ENCODE data around the gene LRRC41. TPM values are rescaled to one million over a fixed set of nuclear protein-coding genes. Genes with fewer than 3 reads are reported as not detected.

The LRRC41 gene
- polyA plus RNA-seq, 1 of the 3 experiments (the other 2 are of a cell fraction), result 59.3 TPM

DNA sequence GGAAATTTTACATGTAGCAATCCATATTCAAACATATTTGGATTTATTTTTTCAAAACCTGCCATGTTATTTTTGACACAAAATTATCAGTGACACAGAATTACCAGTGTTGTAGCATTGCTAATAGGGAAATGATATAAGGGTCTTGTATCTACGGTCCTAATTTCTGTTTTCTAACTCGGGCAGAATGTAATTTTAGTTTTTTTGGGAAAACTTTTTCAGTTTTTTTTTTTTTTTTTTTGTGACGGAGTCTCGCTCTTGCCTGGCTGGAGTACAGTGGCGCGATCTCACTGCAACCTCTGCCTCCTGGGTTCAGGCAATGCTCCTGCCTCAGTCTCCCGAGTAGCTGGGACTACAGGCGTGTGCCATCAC is 2.7 kb upstream of the LRRC41 start:
- Histone ChIP-seq H3K27me3 (ENCODE audit: insufficient read depth) (no peaks in the 10 kb centered on the region), H4K20me1 (ENCODE audit: insufficient read depth) (peaks cover 46% of the 10 kb centered on the region), H3F3A (replicated peaks; ENCODE audit: insufficient read depth) (peaks cover 10% of the 10 kb centered on the region), H2AFZ (ENCODE audit: low read depth) (peak overlapping the region; percentile 33; the same call in 1 of the 2 replicates), H3K36me3 (replicated peaks in 1 of 2; ENCODE audit: control insufficient read depth in 1 of 2, insufficient read depth in 2 of 2, low read length in 1 of 2) (peaks cover 21 to 22% of the 10 kb centered on the region in 2 experiments), H3K4me1 (ENCODE audit: control insufficient read depth in 1 of 2, insufficient read depth in 2 of 2, low read depth in 1 of 2, low read length in 1 of 2) (peaks cover 5 to 10% of the 10 kb centered on the region in 2 experiments; a peak in 2 of 4 replicates), H3K27ac (ENCODE audit: low read depth in 2 of 2, low read length in 1 of 2) (no peak overlapping the region), H3K4me3 (ENCODE audit: low read depth in 2 of 2, low read length in 1 of 2) (peak overlapping the region in 1 of 2 experiments; percentile 43; a peak in 1 of 4 replicates), H3K79me2 (ENCODE audit: insufficient read depth) (peaks cover 90% of the 10 kb centered on the region), H3K9me2 (no peaks in the 10 kb centered on the region), H3K9ac (peak overlapping the region; percentile 23; the same call in 1 of the 2 replicates), H3K4me2 (peak overlapping the region; percentile 95; the same call in 1 of the 2 replicates), H3K9me3 (no peaks in the 10 kb centered on the region)
- CTCF ChIA-PET, result interaction anchor here (0.9 to 3.5 kb wide), 4 partner anchors 34 to 47 kb away, joined by 3 to 13 read pairs (median 4); partner anchors contain the start of gene NSUN4
- no peak for DNase-seq
- TF ChIP-seq ZBTB33 (IDR thresholded peaks at IDR 0.05; ENCODE audit: borderline replicate concordance, low read depth), result no peak
- no peak for TF ChIP-seq RFX5 (IDR thresholded peaks at IDR 0.05; ENCODE audit: low read length)
- TF ChIP-seq, protein P1, sequence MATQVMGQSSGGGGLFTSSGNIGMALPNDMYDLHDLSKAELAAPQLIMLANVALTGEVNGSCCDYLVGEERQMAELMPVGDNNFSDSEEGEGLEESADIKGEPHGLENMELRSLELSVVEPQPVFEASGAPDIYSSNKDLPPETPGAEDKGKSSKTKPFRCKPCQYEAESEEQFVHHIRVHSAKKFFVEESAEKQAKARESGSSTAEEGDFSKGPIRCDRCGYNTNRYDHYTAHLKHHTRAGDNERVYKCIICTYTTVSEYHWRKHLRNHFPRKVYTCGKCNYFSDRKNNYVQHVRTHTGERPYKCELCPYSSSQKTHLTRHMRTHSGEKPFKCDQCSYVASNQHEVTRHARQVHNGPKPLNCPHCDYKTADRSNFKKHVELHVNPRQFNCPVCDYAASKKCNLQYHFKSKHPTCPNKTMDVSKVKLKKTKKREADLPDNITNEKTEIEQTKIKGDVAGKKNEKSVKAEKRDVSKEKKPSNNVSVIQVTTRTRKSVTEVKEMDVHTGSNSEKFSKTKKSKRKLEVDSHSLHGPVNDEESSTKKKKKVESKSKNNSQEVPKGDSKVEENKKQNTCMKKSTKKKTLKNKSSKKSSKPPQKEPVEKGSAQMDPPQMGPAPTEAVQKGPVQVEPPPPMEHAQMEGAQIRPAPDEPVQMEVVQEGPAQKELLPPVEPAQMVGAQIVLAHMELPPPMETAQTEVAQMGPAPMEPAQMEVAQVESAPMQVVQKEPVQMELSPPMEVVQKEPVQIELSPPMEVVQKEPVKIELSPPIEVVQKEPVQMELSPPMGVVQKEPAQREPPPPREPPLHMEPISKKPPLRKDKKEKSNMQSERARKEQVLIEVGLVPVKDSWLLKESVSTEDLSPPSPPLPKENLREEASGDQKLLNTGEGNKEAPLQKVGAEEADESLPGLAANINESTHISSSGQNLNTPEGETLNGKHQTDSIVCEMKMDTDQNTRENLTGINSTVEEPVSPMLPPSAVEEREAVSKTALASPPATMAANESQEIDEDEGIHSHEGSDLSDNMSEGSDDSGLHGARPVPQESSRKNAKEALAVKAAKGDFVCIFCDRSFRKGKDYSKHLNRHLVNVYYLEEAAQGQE (IDR thresholded peaks at IDR 0.05; ENCODE audit: low read depth, low read length), result no peak
- no peak for TF ChIP-seq POLR2AphosphoS5 (IDR thresholded peaks at IDR 0.05; ENCODE audit: low read depth, low read length)
- TF ChIP-seq TAF1 (IDR thresholded peaks at IDR 0.05; ENCODE audit: borderline replicate concordance, low read depth, low read length), result no peak
- TF ChIP-seq EZH2phosphoT487 (IDR thresholded peaks at IDR 0.05; ENCODE audit: borderline replicate concordance, low read depth), result no peak
- no peak for TF ChIP-seq CHD2 (IDR thresholded peaks at IDR 0.05; ENCODE audit: low read length, partially characterized antibody)
- no peak for TF ChIP-seq FOXJ3 (CRISPR knock-in tag; IDR thresholded peaks at IDR 0.05)
- no peak for TF ChIP-seq RCOR1 (IDR thresholded peaks at IDR 0.05; ENCODE audit: low read length)
- no peak for TF ChIP-seq JUND (IDR thresholded peaks at IDR 0.05)
- TF ChIP-seq MXI1 (IDR thresholded peaks at IDR 0.05; ENCODE audit: low read depth, low read length), result no peak
- WGBS (ENCODE audit: low lambda C conversion rate), result 84% methylated on average over 8 of the region's 8 CpGs
- POLR2A ChIA-PET, result no interaction called here

All from SK-N-SH (cell line).